ENCODE results near the gene ZNF341. TPM values are rescaled to one million over a fixed set of nuclear protein-coding genes. Genes with fewer than 3 reads are reported as not detected.
A peak's percentile ranks its signal among the peaks of the same experiment; 100 is the strongest.

Gene ZNF341
- polyA plus RNA-seq, 1 donor (not counting 4 experiments of a cell fraction or from before 2014, with no cell fraction given), result 1.7 TPM

- no peaks in the 10 kb centered on the region for H3K79me2 ChIP-seq (ENCODE audit: control insufficient read depth, insufficient read depth, low read length)
- no peaks in the 10 kb centered on the region for H3K9me1 ChIP-seq (ENCODE audit: control insufficient read depth, extremely low read depth, insufficient read depth, low read length)
- FAIRE-seq, result no peak
- no peaks in the 10 kb centered on the region for H3K36me3 ChIP-seq (ENCODE audit: control insufficient read depth in 2 of 2, extremely low read depth in 1 of 2, insufficient read depth in 2 of 2, low read length in 2 of 2)
- no peaks in the 10 kb centered on the region for H4K20me1 ChIP-seq (ENCODE audit: control insufficient read depth, extremely low read depth, insufficient read depth, low read length)
- H2AFZ ChIP-seq (ENCODE audit: control insufficient read depth, low read length), result peak overlapping the region; percentile 90
- TF ChIP-seq, protein P1, sequence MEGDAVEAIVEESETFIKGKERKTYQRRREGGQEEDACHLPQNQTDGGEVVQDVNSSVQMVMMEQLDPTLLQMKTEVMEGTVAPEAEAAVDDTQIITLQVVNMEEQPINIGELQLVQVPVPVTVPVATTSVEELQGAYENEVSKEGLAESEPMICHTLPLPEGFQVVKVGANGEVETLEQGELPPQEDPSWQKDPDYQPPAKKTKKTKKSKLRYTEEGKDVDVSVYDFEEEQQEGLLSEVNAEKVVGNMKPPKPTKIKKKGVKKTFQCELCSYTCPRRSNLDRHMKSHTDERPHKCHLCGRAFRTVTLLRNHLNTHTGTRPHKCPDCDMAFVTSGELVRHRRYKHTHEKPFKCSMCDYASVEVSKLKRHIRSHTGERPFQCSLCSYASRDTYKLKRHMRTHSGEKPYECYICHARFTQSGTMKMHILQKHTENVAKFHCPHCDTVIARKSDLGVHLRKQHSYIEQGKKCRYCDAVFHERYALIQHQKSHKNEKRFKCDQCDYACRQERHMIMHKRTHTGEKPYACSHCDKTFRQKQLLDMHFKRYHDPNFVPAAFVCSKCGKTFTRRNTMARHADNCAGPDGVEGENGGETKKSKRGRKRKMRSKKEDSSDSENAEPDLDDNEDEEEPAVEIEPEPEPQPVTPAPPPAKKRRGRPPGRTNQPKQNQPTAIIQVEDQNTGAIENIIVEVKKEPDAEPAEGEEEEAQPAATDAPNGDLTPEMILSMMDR (optimal IDR thresholded peaks at IDR 0.05 in 1 of 3, IDR thresholded peaks at IDR 0.05 in 1 of 3, conservative IDR thresholded peaks at IDR 0.05 in 1 of 3; ENCODE audit: extremely low read depth in 1 of 3, insufficient read depth in 2 of 3, low read length in 3 of 3), result no peak
- no peak for TF ChIP-seq EZH2 (IDR thresholded peaks at IDR 0.05; ENCODE audit: low read length)
- peak overlapping the region; percentile 32 to 65 (median 60) for H3K4me3 ChIP-seq (ENCODE audit: control insufficient read depth in 2 of 3, extremely low read depth in 1 of 3, insufficient read depth in 2 of 3, low read depth in 1 of 3, low read length in 3 of 3)
- H3K27me3 ChIP-seq (ENCODE audit: control insufficient read depth, extremely low read depth, insufficient read depth, low read length), result no peaks in the 10 kb centered on the region
- peaks cover 15% of the 10 kb centered on the region for H3K4me1 ChIP-seq (ENCODE audit: control insufficient read depth, extremely low read depth, insufficient read depth, low read length)
- H3K9me3 ChIP-seq (ENCODE audit: control insufficient read depth, low read depth, low read length), result peaks cover 1% of the 10 kb centered on the region
- no peak for DNase-seq (ENCODE audit: low read depth, low spot score)
- H3K9ac ChIP-seq (ENCODE audit: control insufficient read depth, extremely low read depth, insufficient read depth, low read length), result peak overlapping the region; percentile 67
- dilution Hi-C loops (cut with MboI; ENCODE audit: extremely low pct_ligation_motif_present, low sequenced_read_pairs), result no loop called here
- no peak overlapping the region for H3K27ac ChIP-seq (ENCODE audit: control insufficient read depth, insufficient read depth, low read length)
- peak overlapping the region; percentile 76 for H3K4me2 ChIP-seq (ENCODE audit: control insufficient read depth, extremely low read depth, insufficient read depth, low read depth, low read length)
These were observed 677 bp upstream of the ZNF341 start for GRCh38 chr20:33730946-33731692.

DNA sequence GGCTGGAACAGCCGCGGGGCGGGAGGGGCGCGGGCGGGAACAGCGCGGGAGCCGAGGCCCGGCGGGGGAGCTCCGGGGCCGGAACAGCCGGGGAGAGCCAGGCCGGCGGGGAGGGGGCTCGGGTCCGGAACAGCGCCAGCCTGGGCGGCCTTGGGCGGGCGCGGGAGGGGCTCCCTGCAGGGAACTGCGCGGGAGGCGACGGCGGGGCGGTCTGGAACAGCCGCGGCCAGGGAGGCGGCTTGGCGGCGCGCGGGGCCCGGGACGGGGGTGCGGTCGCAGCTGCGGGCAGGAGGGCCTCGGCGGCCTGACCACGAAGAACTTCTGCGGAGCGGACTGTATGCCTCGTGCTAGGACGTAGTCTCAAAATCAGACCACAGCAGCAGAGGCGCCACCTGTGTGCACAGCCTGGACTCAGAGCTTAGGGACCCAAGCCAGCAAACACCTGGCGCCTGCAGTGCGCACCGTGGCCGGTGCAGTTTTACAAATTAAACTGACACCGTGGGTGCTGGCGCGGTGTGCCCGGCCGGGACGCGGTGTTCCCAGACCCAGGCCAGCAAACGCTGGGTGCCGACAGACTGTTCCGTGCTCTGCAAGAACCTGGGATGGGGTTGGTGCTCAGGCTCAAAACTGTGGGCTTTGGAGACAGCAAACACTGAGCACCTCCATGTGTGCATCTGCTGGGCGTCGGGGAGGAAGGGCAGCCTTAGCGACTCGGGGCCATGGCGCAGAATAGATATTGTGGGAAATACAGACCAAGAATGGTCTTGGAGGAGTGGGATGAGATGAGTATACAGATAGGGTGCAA is 572 bp downstream of the ZNF341 start:
- no peak for FAIRE-seq
- Histone ChIP-seq H3K4me3 (ENCODE audit: control insufficient read depth in 2 of 3, extremely low read depth in 1 of 3, insufficient read depth in 2 of 3, low read depth in 1 of 3, low read length in 3 of 3) (peak overlapping the region; percentile 32 to 78 (median 74)), H3K36me3 (ENCODE audit: control insufficient read depth in 2 of 2, extremely low read depth in 1 of 2, insufficient read depth in 2 of 2, low read length in 2 of 2) (peaks cover 0 to 2% of the 10 kb centered on the region in 2 experiments), H3K9me1 (ENCODE audit: control insufficient read depth, extremely low read depth, insufficient read depth, low read length) (no peaks in the 10 kb centered on the region), H3K9me3 (ENCODE audit: control insufficient read depth, low read depth, low read length) (peaks cover 6% of the 10 kb centered on the region), H2AFZ (ENCODE audit: control insufficient read depth, low read length) (peak overlapping the region; percentile 91), H3K4me1 (ENCODE audit: control insufficient read depth, extremely low read depth, insufficient read depth, low read length) (peaks cover 15% of the 10 kb centered on the region), H3K4me2 (ENCODE audit: control insufficient read depth, extremely low read depth, insufficient read depth, low read depth, low read length) (peak overlapping the region; percentile 93), H3K27me3 (ENCODE audit: control insufficient read depth, extremely low read depth, insufficient read depth, low read length) (no peaks in the 10 kb centered on the region), H4K20me1 (ENCODE audit: control insufficient read depth, extremely low read depth, insufficient read depth, low read length) (no peaks in the 10 kb centered on the region), H3K27ac (ENCODE audit: control insufficient read depth, insufficient read depth, low read length) (peak overlapping the region; percentile 29), H3K79me2 (ENCODE audit: control insufficient read depth, insufficient read depth, low read length) (no peaks in the 10 kb centered on the region), H3K9ac (ENCODE audit: control insufficient read depth, extremely low read depth, insufficient read depth, low read length) (peak overlapping the region; percentile 67)
- dilution Hi-C loops (cut with MboI; ENCODE audit: extremely low pct_ligation_motif_present, low sequenced_read_pairs), result no loop called here
- no peak for TF ChIP-seq EZH2 (IDR thresholded peaks at IDR 0.05; ENCODE audit: low read length)
- TF ChIP-seq, protein P1 (optimal IDR thresholded peaks at IDR 0.05 in 1 of 3, IDR thresholded peaks at IDR 0.05 in 1 of 3, conservative IDR thresholded peaks at IDR 0.05 in 1 of 3; ENCODE audit: extremely low read depth in 1 of 3, insufficient read depth in 2 of 3, low read length in 3 of 3), result peak in 1 of 3 experiments; percentile 42
- DNase-seq (ENCODE audit: low read depth, low spot score), result peak; percentile 15

Measured in keratinocyte (primary cell).